Testis (tissue), 3 donors: ENCODE results near the gene NPIPB6. TPM values are rescaled to one million over a fixed set of nuclear protein-coding genes. Genes with fewer than 3 reads are reported as not detected.
A peak's percentile ranks its signal among the peaks of the same experiment; 100 is the strongest.
"Not testable (repeated sequence)": the region's sequence is repeated elsewhere in the genome, so short reads cannot be mapped to it uniquely, and the experiment has no call there.

Source experiments
- DNase-seq: peaks from one replicate; pipeline ENCODE4 v3.0.0-alpha.2; 2019
- H3K27ac ChIP-seq, 2 donors: fragments of 200-600 bp; sonication (generic); one replicate each; pipeline ENCODE4 v1.5.1; 2019
- H3K27me3 ChIP-seq: fragments of 200-600 bp; sonication (generic); one replicate; pipeline ENCODE4 v1.5.1; 2019
- H3K36me3 ChIP-seq: fragments of 200-600 bp; sonication (generic); one replicate; pipeline ENCODE4 v1.5.1; 2017; ENCODE audit warnings: low read depth; ENCODE audit errors: missing control alignments
- H3K4me1 ChIP-seq: fragments of 200-600 bp; sonication (generic); one replicate; pipeline ENCODE4 v1.5.1; 2019
- H3K4me3 ChIP-seq, 2 donors: fragments of 200-600 bp; sonication (generic); one replicate each; pipeline ENCODE4 v1.5.1; 2017 to 2019
- H3K9me3 ChIP-seq: fragments of 200-600 bp; sonication (generic); one replicate; pipeline ENCODE4 v1.5.1; 2017
- CTCF ChIP-seq, 3 experiments: fragments of 450-650 bp in 2 of 3; fragments of 200-600 bp in 1 of 3; sonication (generic) in 1 of 3; IDR thresholded peaks; one replicate each; pipeline ENCODE4 v1.5.1; 2016 to 2019; ENCODE audit warnings: antibody characterized with exemption in 3 of 3, mild to moderate bottlenecking in 2 of 3, moderate library complexity in 1 of 3
- POLR2A ChIP-seq: fragments of 450-650 bp; IDR thresholded peaks from one replicate; pipeline ENCODE4 v1.6.1; 2017; ENCODE audit warnings: antibody characterized with exemption, mild to moderate bottlenecking, moderate library complexity
- WGBS, 2 donors: methylation state at CpG; one replicate each; pipeline ENCODE4 v1.1.5; 2018; 5-methylcytosine and 5-hydroxymethylcytosine counted together
- intact Hi-C: fragments of 100-400 bp; cut with DNase I; formaldehyde crosslinking; loops from one replicate; pipeline ENCODE4 v1.15.1; 2023; ENCODE audit warnings: low total_unique reads
- polyA plus RNA-seq: library from polyadenylated mRNA; stranded (reverse); fragments of 350-450 nt; fragmentation: Illumina TruSeq; extraction: RNeasy Lipid Tissue Mini Kit (QIAGEN cat#74804); gene quantifications from one replicate; pipeline ENCODE4 v1.2.3, GENCODE V29; 2014; ENCODE audit warnings: low read depth, low replicate concordance; ENCODE audit not compliant: insufficient read depth
- total RNA-seq, 2 donors: library from RNA; depleted of rRNA; stranded (reverse); fragments of >200 nt; gene quantifications; one replicate each; pipeline ENCODE4 v1.2.3, GENCODE V29; 2016

Gene NPIPB6
- total and polyA plus RNA-seq, 3 donors from 2014 or later: 16.7 to 47.5 (median 36.3) TPM

GRCh38 chr16:28338230-28338629, 25.1 kb downstream of the NPIPB6 start:
- intact Hi-C loops, H3K36me3 ChIP-seq, H3K27ac ChIP-seq, H3K4me3 ChIP-seq, H3K4me1 ChIP-seq, H3K27me3 ChIP-seq, H3K9me3 ChIP-seq, DNase-seq: not testable (repeated sequence)
- WGBS, 2 donors: 79 to 88% methylated on average over 4 to 6 of the region's 6 CpGs

- H3K27ac ChIP-seq, H3K27me3 ChIP-seq, intact Hi-C loops, H3K4me3 ChIP-seq, H3K36me3 ChIP-seq, DNase-seq, H3K9me3 ChIP-seq, H3K4me1 ChIP-seq: not testable (repeated sequence)
- WGBS, 2 donors: 76 to 85% methylated on average over 3 to 5 of the region's 5 CpGs
Observed at GRCh38 chr16:28336940-28337710, 26.2 kb downstream of the NPIPB6 start.

- H3K4me3 ChIP-seq, H3K9me3 ChIP-seq, H3K36me3 ChIP-seq, H3K4me1 ChIP-seq, DNase-seq, H3K27ac ChIP-seq, intact Hi-C loops, H3K27me3 ChIP-seq: not testable (repeated sequence)
- WGBS, 2 donors: 89 to 97% methylated on average over 8 of the region's 8 CpGs
Observed at GRCh38 chr16:28335678-28336077, 27.6 kb downstream of the NPIPB6 start.

- WGBS, 2 donors: 61 to 64% methylated on average over 5 to 6 of the region's 6 CpGs
- DNase-seq, H3K36me3 ChIP-seq, H3K4me3 ChIP-seq, H3K27me3 ChIP-seq, intact Hi-C loops, H3K9me3 ChIP-seq, H3K4me1 ChIP-seq, H3K27ac ChIP-seq: not testable (repeated sequence)
Observed at GRCh38 chr16:28332632-28333031, 30.7 kb downstream of the NPIPB6 start.

GRCh38 chr16:28330981-28331380, 32.3 kb downstream of the NPIPB6 start:
- H3K36me3 ChIP-seq, H3K4me3 ChIP-seq, H3K4me1 ChIP-seq, intact Hi-C loops, H3K9me3 ChIP-seq, H3K27me3 ChIP-seq, DNase-seq, H3K27ac ChIP-seq: not testable (repeated sequence)
- WGBS, 2 donors: 71 to 81% methylated on average over 2 of the region's 2 CpGs

GRCh38 chr16:28330232-28330631, 33.1 kb downstream of the NPIPB6 start:
- H3K4me3 ChIP-seq, DNase-seq, H3K4me1 ChIP-seq, H3K27me3 ChIP-seq, H3K27ac ChIP-seq, H3K9me3 ChIP-seq, H3K36me3 ChIP-seq, intact Hi-C loops: not testable (repeated sequence)
- WGBS, 2 donors: 38 to 42% methylated on average over 9 of the region's 9 CpGs

GRCh38 chr16:28326881-28327610, 36.3 kb downstream of the NPIPB6 start:
- no peaks in the 10 kb centered on the region for H3K4me1 ChIP-seq
- no peaks in the 10 kb centered on the region for H3K36me3 ChIP-seq
- no peaks in the 10 kb centered on the region for H3K9me3 ChIP-seq
- no peak overlapping the region for H3K4me3 ChIP-seq
- peak; percentile 66 for DNase-seq
- intact Hi-C loops: no loop called here
- H3K27me3 ChIP-seq: no peaks in the 10 kb centered on the region
- TF ChIP-seq CTCF (IDR thresholded peaks at IDR 0.05) (peak in 2 of 3 experiments; percentile 31 to 63), POLR2A (no peak)
- H3K27ac ChIP-seq: no peak overlapping the region
- 60 to 70% methylated on average over 12 of the region's 12 CpGs for WGBS, 2 donors
